BJ (cell line): Measurements from ENCODE around the gene NOD2. TPM values are rescaled to one million over a fixed set of nuclear protein-coding genes. Genes with fewer than 3 reads are reported as not detected.

Experiments used
- CTCF ChIA-PET: fragments of 350-600 bp; formaldehyde crosslinking; extraction: SDS; loops from one replicate; lab custom pipeline; 2021; ENCODE audit warnings: antibody characterized with exemption, inconsistent platforms; lab: Yijun Ruan, JAX
- POLR2A ChIA-PET: fragments of 300-600 bp; sonication (Branson Sonifier 250); formaldehyde crosslinking; extraction: SDS; loops from one replicate; lab custom pipeline; 2021; ENCODE audit warnings: antibody characterized with exemption; lab: Charles Lee
- DNase-seq: peaks from one replicate; pipeline ENCODE4 v3.0.0-alpha.2; 2011; ENCODE audit warnings: low read depth
- H3K27me3 ChIP-seq: 2 replicates; pipeline ENCODE4 v1.6.0; 2011; ENCODE audit warnings: low read length; ENCODE audit not compliant: control insufficient read depth, insufficient read depth
- H3K36me3 ChIP-seq: 2 replicates; pipeline ENCODE4 v1.5.1; 2011; ENCODE audit warnings: low read length; ENCODE audit not compliant: control insufficient read depth, insufficient read depth
- H3K4me3 ChIP-seq: 2 replicates; pipeline ENCODE4 v1.5.1; 2011; ENCODE audit warnings: low read depth, mild to moderate bottlenecking, control low read depth, low read length
- polyA plus RNA-seq: library from polyadenylated mRNA; depleted of rRNA; stranded (reverse); fragments of >200 nt; gene quantifications from 2 replicates; pipeline ENCODE4 v1.2.3, GENCODE V29; 2011
- TF ChIP-seq, protein P1 (sequence below): IDR thresholded peaks from 2 replicates; pipeline ENCODE4 v1.5.1; 2011; ENCODE audit warnings: low read depth, mild to moderate bottlenecking, control low read depth, inconsistent platforms, low read length, moderate library complexity; ENCODE audit not compliant: insufficient read depth

The NOD2 gene
- polyA plus RNA-seq, 1 experiment: not detected

DNA sequence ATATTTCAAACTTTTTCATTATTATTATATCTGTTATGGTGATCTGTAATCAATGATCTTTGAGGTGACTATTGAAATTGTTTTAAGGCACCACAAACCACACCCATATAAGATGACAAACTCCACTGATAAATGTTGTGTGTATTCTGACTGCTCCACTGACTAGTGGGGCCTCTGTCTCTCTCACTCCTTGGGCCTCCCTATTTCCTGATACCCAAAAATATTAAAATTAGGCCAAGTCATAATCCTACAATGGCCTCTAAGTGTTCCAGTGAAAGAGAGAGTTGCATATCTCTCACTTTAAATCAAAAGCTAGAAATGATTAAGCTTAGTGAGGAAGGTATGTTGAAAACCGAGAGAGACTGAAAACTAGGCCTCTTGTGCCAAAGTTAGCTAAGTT lies 71.9 kb downstream of the NOD2 start:
- POLR2A ChIA-PET: no interaction called here
- H3K4me3 ChIP-seq: no peak overlapping the region
- no peak for DNase-seq
- TF ChIP-seq, protein P1, sequence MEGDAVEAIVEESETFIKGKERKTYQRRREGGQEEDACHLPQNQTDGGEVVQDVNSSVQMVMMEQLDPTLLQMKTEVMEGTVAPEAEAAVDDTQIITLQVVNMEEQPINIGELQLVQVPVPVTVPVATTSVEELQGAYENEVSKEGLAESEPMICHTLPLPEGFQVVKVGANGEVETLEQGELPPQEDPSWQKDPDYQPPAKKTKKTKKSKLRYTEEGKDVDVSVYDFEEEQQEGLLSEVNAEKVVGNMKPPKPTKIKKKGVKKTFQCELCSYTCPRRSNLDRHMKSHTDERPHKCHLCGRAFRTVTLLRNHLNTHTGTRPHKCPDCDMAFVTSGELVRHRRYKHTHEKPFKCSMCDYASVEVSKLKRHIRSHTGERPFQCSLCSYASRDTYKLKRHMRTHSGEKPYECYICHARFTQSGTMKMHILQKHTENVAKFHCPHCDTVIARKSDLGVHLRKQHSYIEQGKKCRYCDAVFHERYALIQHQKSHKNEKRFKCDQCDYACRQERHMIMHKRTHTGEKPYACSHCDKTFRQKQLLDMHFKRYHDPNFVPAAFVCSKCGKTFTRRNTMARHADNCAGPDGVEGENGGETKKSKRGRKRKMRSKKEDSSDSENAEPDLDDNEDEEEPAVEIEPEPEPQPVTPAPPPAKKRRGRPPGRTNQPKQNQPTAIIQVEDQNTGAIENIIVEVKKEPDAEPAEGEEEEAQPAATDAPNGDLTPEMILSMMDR: no peak
- CTCF ChIA-PET: interaction anchor here (1.2 kb wide), 1 partner anchor 18 kb away, joined by 3 read pairs; no protein-coding TSS in a partner anchor
- H3K36me3 ChIP-seq: no peaks in the 10 kb centered on the region; the same call in 1 of the 2 replicates
- no peaks in the 10 kb centered on the region for H3K27me3 ChIP-seq

DNA sequence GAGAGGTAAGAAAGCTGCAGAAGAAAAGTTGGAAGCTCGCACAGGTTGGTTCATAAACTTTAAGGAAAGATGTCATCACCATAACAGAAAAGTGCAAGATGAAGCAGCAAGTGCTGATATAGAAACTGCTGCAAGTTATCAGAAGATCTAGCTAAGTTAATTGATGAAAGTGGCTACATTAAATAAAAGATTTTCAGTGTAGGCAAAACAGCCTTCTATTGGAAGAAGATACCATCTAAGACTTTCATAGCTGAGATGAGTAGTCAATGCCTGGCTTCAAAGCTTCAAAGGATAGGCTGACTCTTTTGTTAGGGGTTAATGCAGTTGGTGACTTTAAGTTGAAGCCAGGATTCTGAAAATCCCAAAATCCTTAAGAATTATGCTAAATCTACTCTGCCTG lies 72.5 kb downstream of the NOD2 start:
- H3K36me3 ChIP-seq: no peaks in the 10 kb centered on the region; the same call in 1 of the 2 replicates
- DNase-seq: no peak
- ChIA-PET CTCF (interaction anchor here (1.2 kb wide), 1 partner anchor 19 kb away, joined by 3 read pairs; no protein-coding TSS in a partner anchor), POLR2A (no interaction called here)
- TF ChIP-seq, protein P1: no peak
- H3K27me3 ChIP-seq: no peaks in the 10 kb centered on the region
- no peak overlapping the region for H3K4me3 ChIP-seq

- H3K4me3 ChIP-seq: no peak overlapping the region
- no peaks in the 10 kb centered on the region; the same call in 1 of the 2 replicates for H3K36me3 ChIP-seq
- H3K27me3 ChIP-seq: no peaks in the 10 kb centered on the region
- no peak for DNase-seq
- ChIA-PET POLR2A (interaction anchor here (0.6 kb wide), 1 partner anchor 35 kb away, joined by 3 read pairs; no protein-coding TSS in a partner anchor), CTCF (no interaction called here)
- TF ChIP-seq, protein P1: no peak
Measured at GRCh38 chr16:50767197-50767596, 73.8 kb downstream of the NOD2 start.

DNA sequence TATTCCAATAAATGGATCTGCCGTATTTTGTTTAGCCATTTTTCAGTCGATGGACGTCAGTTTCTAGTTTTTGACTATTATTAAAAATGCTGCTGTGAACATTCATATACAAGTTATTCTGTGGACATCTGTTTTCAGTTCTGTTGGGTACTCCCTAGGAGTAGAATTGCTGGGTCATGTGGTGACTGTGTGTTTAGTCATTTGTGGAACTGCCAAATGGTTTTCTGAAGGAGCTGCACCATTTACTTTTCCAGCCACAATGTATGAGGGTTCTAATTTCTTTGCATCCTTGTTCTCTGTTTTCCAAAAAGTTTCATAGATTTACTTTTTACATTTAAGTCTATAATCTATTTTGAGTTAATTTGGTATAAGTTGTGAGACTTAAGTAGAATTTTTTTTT lies 78.0 kb downstream of the NOD2 start:
- no peak overlapping the region for H3K4me3 ChIP-seq
- DNase-seq: peak; percentile 27
- CTCF ChIA-PET: interaction anchor here (1.4 kb wide), 1 partner anchor 35 kb away, joined by 6 read pairs; no protein-coding TSS in a partner anchor
- POLR2A ChIA-PET: interaction anchor here (0.6 kb wide), 1 partner anchor 42 kb away, joined by 3 read pairs; no protein-coding TSS in a partner anchor
- H3K27me3 ChIP-seq: no peaks in the 10 kb centered on the region
- no peaks in the 10 kb centered on the region for H3K36me3 ChIP-seq
- TF ChIP-seq, protein P1: no peak

DNA sequence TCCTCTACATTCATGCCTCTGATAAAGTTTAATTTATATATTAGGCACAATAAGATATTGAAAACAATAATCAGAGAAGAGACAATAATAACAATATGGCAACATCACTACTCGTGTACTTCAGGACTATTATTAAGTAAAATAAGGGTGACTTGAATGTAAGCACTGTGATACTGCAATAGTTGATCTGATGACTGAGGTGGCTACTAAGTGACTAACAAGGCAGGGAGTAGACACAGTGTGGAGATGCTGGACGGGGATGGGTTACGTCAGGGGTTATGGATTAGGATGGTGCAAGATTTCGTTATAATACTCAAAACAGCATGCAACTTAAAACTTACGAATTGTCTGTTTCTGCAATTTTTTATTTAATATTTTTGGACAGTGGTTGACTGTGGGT lies 81.0 kb downstream of the NOD2 start:
- DNase-seq: no peak
- H3K36me3 ChIP-seq: no peaks in the 10 kb centered on the region
- TF ChIP-seq, protein P1: no peak
- no peaks in the 10 kb centered on the region for H3K27me3 ChIP-seq
- H3K4me3 ChIP-seq: no peak overlapping the region
- POLR2A ChIA-PET: no interaction called here
- CTCF ChIA-PET: no interaction called here
